ENCODE data around the gene MYB.
A peak's percentile ranks its signal among the peaks of the same experiment; 100 is the strongest.

MYB gene

GRCh38 chr6:135251498-135252441 is 70.7 kb downstream of the MYB start:
- peak; percentile 51 for DNase-seq (ENCODE audit: low spot score)

DNA sequence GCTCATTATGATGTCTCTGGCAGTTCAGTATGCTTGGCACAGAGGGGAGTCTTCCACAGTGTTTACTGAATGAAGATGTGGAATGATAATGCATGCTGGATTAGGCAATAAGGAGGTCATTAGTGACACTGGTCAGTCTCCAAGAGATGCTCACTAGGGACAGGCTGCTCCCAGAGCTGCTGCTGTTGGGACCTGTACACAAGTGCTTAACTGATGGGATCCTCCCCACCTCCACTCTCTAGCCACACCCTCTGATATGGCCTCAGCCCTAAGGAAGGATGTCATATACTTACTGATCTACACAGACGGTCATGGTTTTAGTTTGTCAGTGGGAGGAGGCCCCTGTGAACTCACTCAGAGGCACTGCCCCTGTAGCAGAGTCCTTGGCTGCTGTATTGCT is 73.4 kb downstream of the MYB start:
- no peak for DNase-seq (ENCODE audit: low spot score)

- no peak for DNase-seq (ENCODE audit: low spot score)
These were observed 75.8 kb downstream of the MYB start for GRCh38 chr6:135256866-135257265.

- DNase-seq (ENCODE audit: low spot score) = no peak
These were observed 76.7 kb downstream of the MYB start for GRCh38 chr6:135257631-135258405.

DNA sequence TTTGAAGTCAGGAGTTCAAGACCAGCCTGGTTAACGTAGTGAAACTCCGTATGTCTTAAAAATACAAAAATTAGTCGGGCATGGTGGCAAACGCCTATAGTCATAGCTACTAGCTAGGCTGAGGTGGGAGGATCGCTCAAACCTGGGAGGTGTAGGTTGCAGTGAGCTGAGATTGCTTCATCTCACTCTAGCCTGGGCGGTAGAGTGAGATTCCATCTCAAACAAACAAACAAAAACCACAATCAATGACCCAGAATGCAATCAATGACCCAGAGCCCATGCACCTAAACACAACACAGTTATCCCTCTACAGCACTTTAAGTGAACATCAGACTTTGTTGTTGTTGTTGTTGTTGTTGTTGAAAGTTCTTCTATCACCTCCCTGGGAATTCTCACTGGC is 77.9 kb downstream of the MYB start:
- no peak for DNase-seq (ENCODE audit: low spot score)

DNA sequence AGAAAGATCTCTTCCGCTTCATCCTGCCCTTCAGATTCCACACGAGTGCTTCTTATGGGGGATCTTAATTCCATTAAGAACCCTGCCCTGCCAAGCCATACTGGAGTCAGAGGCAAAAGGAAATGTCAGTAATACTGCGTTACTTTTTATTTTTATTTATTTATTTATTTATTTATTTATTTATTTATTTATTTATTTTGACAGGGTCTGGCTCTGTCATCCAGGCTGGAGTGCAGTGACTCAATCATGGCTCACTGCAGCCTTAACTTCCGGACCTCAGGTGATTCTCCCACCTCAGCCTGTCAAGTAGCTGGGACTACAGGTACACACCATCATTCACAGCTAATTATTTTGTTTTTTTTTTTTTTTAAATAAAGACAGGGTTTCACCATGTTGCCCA is 79.5 kb downstream of the MYB start:
- no peak for DNase-seq (ENCODE audit: low spot score)

GRCh38 chr6:135261872-135262725 is 81.0 kb downstream of the MYB start:
- no peak for DNase-seq (ENCODE audit: low spot score)

DNA sequence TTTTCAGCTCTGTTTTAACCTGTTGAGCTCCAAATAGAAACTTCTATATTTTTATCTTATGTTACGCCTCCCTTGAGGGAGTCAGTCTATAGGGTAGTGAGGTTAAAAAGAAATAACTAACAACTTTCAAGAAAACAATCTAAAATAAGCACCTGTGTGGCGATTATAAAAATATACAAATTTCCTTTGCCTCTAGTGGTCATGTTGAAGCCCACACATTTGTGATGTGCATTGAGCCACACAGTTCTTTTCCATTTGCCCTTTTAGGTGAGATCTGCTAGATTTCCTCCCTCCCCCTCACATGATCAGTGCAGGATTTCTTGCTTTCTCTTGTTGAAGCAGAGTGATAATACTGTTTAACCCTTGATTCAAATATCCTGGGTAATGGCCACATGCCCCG is 84.2 kb downstream of the MYB start:
- no peak for DNase-seq (ENCODE audit: low spot score)

GRCh38 chr6:135266675-135267074 is 85.6 kb downstream of the MYB start:
- peak; percentile 57 for DNase-seq (ENCODE audit: low spot score)

DNA sequence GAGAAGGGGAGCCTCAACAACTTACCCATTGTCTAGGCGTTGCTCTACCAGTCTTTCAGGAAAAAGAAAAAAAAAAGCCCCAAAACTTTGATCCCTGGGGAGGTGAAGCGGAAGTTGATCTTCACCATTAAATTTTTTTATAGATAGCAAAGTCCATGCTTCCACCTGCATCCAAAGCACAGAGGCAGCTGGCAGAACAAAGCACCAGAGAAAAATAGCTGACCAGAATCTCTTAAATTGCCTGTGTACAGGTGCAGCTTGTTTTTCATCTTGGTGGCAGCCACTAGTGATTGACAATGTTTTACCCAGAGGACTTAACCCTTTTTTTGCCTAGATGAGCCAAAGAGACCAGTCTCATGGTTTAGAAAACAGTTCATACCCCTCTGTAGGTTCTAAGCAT is 86.0 kb downstream of the MYB start:
- peak; percentile 91 for DNase-seq (ENCODE audit: low spot score)

DNA sequence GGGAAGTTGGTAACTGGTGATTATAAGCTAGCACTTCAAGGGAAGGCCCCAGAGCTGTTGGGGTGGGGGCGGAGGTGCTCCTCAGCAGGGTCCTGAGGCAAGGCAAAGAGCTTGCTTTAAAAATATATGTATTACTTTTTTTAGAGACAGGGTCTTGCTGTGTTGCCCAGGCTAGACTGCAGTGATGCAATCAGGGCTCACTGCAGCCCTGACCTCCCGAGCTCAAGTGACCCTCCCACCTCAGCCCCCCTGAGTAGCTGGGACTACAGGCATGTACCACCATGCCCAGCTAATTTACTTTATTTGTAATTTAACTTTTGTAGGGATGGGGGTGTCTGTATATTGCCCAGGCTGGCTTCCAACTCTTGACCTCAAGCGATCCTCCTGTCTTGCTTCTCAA is 87.2 kb downstream of the MYB start:
- DNase-seq (ENCODE audit: low spot score) = no peak

DNA sequence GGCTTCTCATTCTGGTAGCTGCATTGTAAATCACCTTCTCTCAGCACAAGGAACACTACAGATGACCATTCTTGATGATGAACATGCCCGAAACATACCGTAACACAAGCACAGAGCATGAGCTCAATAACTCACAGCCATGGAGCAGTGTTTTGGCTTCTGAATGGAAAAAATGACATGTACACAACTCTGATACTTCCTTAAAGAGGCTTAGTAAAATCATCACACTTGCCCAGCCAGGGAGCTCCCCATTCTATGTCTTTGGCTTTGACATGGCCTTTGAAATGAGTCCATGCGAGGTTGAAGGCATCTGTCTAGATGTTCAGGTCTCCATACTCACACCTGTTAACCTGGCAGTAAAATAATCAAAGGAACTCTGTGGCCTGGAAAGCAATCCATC is 87.6 kb downstream of the MYB start:
- no peak for DNase-seq (ENCODE audit: low spot score)
